Esophagus muscularis mucosa (tissue), 3 donors: ENCODE data around the gene IL36RN.

Experiments used
- CTCF ChIP-seq, 3 experiments: fragments of 200-600 bp in 2 of 3; fragments of 450-650 bp in 1 of 3; sonication (generic) in 2 of 3; IDR thresholded peaks; one replicate each; pipeline ENCODE4 v1.5.1; 2017 to 2019; ENCODE audit warnings: antibody characterized with exemption in 3 of 3, mild to moderate bottlenecking in 2 of 3, moderate library complexity in 1 of 3
- POLR2A ChIP-seq: fragments of 450-650 bp; IDR thresholded peaks from one replicate; pipeline ENCODE4 v1.6.1; 2017; ENCODE audit warnings: antibody characterized with exemption, moderate library complexity, mild to moderate bottlenecking, low read depth

GRCh38 chr2:113014067-113014466 lies 44.9 kb upstream of the IL36RN start:
- TF ChIP-seq POLR2A (no peak), CTCF (IDR thresholded peaks at IDR 0.05) (no peak)
